ENCODE results near the gene RCCD1. TPM values are rescaled to one million over a fixed set of nuclear protein-coding genes. Genes with fewer than 3 reads are reported as not detected.

The RCCD1 gene
- total RNA-seq, 1 experiment from 2014 or later: 38.5 TPM

DNA sequence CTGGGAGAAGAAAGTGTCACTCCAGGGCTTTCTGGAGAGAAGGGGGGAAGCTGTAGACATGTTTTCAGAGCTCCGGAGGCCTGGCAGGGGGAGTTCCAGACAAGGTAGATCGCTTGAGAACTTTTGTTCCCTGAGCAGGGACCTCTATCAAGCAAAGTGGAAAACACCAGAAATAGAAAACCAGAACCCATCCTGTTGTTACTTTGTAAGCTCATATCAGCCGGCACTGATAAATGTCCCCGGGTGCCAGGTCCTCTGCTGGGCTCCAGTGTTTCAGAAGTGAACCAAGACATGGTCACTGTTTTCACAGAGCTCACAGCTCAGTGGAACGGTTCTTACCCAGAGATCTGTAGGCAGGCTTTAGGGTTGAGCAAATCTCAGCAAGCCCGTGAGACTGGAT, 35.8 kb upstream of the RCCD1 start:
- Histone ChIP-seq H4K20me1 (ENCODE audit: insufficient read depth) (no peaks in the 10 kb centered on the region), H3K36me3 (ENCODE audit: control insufficient read depth in 1 of 2, insufficient read depth in 2 of 2, low read length in 2 of 2) (peaks cover under 1 to 4% of the 10 kb centered on the region in 2 experiments; a peak in 3 of 4 replicates), H3K9me2 (ENCODE audit: insufficient read depth) (no peaks in the 10 kb centered on the region), H3K4me2 (ENCODE audit: low read length) (no peak overlapping the region), H3K9ac (ENCODE audit: low read length) (no peak overlapping the region), H3K79me2 (ENCODE audit: insufficient read depth, low read length) (no peaks in the 10 kb centered on the region), H3K27ac (ENCODE audit: low read depth, low read length) (no peak overlapping the region), H2AFZ (ENCODE audit: low read depth, low read length, poor library complexity, severe bottlenecking) (no peak overlapping the region), H3K27me3 (ENCODE audit: insufficient read depth, low read length) (no peaks in the 10 kb centered on the region), H3K4me3 (replicated peaks in 1 of 2; ENCODE audit: low read depth in 1 of 2, low read length in 2 of 2) (no peak overlapping the region), H3K4me1 (ENCODE audit: control insufficient read depth in 1 of 2, insufficient read depth in 2 of 2, low read length in 2 of 2) (no peaks in the 10 kb centered on the region), H3K9me3 (ENCODE audit: control insufficient read depth in 1 of 2, insufficient read depth in 1 of 2, low read depth in 1 of 2, low read length in 2 of 2) (no peaks in the 10 kb centered on the region)
- POLR2A ChIA-PET: no interaction called here
- intact Hi-C loops (cut with micrococcal nuclease): no loop called here
- ATAC-seq: no peak
- TF ChIP-seq JUND (IDR thresholded peaks at IDR 0.05) (no peak), FOSL1 (IDR thresholded peaks at IDR 0.05; ENCODE audit: low read depth) (no peak), POLR2A (IDR thresholded peaks at IDR 0.05; ENCODE audit: borderline replicate concordance, extremely low read depth, insufficient read depth, insufficient read length) (no peak), TCF7L2 (IDR thresholded peaks at IDR 0.05; ENCODE audit: borderline replicate concordance, extremely low read depth, insufficient read depth, insufficient read length) (no peak), ZFX (IDR thresholded peaks at IDR 0.05) (no peak), EZH2phosphoT487 (IDR thresholded peaks at IDR 0.05; ENCODE audit: borderline replicate concordance) (no peak), ELF1 (IDR thresholded peaks at IDR 0.05; ENCODE audit: borderline replicate concordance, low read depth) (no peak), SP1 (IDR thresholded peaks at IDR 0.05; ENCODE audit: low read depth) (no peak), SRF (IDR thresholded peaks at IDR 0.05; ENCODE audit: low read depth) (no peak), CBX3 (IDR thresholded peaks at IDR 0.05; ENCODE audit: low read depth) (no peak), ZNF274 (IDR thresholded peaks at IDR 0.05; ENCODE audit: low read depth, low read length) (no peak), POLR2AphosphoS5 (IDR thresholded peaks at IDR 0.05; ENCODE audit: low read depth, low read length) (no peak), SIN3A (IDR thresholded peaks at IDR 0.05; ENCODE audit: low read depth) (no peak)
- TF ChIP-seq, protein P1, sequence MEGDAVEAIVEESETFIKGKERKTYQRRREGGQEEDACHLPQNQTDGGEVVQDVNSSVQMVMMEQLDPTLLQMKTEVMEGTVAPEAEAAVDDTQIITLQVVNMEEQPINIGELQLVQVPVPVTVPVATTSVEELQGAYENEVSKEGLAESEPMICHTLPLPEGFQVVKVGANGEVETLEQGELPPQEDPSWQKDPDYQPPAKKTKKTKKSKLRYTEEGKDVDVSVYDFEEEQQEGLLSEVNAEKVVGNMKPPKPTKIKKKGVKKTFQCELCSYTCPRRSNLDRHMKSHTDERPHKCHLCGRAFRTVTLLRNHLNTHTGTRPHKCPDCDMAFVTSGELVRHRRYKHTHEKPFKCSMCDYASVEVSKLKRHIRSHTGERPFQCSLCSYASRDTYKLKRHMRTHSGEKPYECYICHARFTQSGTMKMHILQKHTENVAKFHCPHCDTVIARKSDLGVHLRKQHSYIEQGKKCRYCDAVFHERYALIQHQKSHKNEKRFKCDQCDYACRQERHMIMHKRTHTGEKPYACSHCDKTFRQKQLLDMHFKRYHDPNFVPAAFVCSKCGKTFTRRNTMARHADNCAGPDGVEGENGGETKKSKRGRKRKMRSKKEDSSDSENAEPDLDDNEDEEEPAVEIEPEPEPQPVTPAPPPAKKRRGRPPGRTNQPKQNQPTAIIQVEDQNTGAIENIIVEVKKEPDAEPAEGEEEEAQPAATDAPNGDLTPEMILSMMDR (IDR thresholded peaks at IDR 0.05 in 2 of 3, conservative IDR thresholded peaks at IDR 0.05 in 1 of 3; ENCODE audit: borderline replicate concordance in 1 of 3, insufficient read depth in 1 of 3, low read depth in 2 of 3, low read length in 2 of 3): no peak
- TF ChIP-seq, protein P2, sequence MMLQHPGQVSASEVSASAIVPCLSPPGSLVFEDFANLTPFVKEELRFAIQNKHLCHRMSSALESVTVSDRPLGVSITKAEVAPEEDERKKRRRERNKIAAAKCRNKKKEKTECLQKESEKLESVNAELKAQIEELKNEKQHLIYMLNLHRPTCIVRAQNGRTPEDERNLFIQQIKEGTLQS (IDR thresholded peaks at IDR 0.05): no peak
- TF ChIP-seq, protein P3, sequence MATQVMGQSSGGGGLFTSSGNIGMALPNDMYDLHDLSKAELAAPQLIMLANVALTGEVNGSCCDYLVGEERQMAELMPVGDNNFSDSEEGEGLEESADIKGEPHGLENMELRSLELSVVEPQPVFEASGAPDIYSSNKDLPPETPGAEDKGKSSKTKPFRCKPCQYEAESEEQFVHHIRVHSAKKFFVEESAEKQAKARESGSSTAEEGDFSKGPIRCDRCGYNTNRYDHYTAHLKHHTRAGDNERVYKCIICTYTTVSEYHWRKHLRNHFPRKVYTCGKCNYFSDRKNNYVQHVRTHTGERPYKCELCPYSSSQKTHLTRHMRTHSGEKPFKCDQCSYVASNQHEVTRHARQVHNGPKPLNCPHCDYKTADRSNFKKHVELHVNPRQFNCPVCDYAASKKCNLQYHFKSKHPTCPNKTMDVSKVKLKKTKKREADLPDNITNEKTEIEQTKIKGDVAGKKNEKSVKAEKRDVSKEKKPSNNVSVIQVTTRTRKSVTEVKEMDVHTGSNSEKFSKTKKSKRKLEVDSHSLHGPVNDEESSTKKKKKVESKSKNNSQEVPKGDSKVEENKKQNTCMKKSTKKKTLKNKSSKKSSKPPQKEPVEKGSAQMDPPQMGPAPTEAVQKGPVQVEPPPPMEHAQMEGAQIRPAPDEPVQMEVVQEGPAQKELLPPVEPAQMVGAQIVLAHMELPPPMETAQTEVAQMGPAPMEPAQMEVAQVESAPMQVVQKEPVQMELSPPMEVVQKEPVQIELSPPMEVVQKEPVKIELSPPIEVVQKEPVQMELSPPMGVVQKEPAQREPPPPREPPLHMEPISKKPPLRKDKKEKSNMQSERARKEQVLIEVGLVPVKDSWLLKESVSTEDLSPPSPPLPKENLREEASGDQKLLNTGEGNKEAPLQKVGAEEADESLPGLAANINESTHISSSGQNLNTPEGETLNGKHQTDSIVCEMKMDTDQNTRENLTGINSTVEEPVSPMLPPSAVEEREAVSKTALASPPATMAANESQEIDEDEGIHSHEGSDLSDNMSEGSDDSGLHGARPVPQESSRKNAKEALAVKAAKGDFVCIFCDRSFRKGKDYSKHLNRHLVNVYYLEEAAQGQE (IDR thresholded peaks at IDR 0.05; ENCODE audit: low read depth): no peak
- TF ChIP-seq, protein P4, sequence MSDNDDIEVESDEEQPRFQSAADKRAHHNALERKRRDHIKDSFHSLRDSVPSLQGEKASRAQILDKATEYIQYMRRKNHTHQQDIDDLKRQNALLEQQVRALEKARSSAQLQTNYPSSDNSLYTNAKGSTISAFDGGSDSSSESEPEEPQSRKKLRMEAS (IDR thresholded peaks at IDR 0.05): no peak
- RAD21 ChIA-PET (ENCODE audit: low non-redundant PET in 1 of 2, low total read pairs in 2 of 2, uncharacterized antibody in 2 of 2, unreplicated experiment in 2 of 2): no interaction called here
- CTCF ChIA-PET: no interaction called here
- DNase-seq (ENCODE audit: low read depth, low spot score): no peak
- BruUV-seq (replicated peaks): no TSS peak
